Endothelial cell of umbilical vein (primary cell): ENCODE measurements around the gene DVL1. TPM values are rescaled to one million over a fixed set of nuclear protein-coding genes. Genes with fewer than 3 reads are reported as not detected.

Experiments used
- BruUV-seq: library from RNA; stranded (reverse); fragments of 400-500 nt; replicated peaks from 2 replicates; lab custom pipeline; 2021; lab: Mats Ljungman, UMichigan
- CTCF ChIA-PET: fragments of 300-600, 350-600 bp; sonication (Branson Sonifier 250); formaldehyde crosslinking; loops from one replicate; lab custom pipeline; 2021; ENCODE audit warnings: antibody characterized with exemption, inconsistent platforms; lab: Charles Lee
- POLR2A ChIA-PET: fragments of 300-600, 350-600 bp; sonication (Branson Sonifier 250); formaldehyde crosslinking; loops from one replicate; lab custom pipeline; 2021; ENCODE audit warnings: antibody characterized with exemption, inconsistent platforms; lab: Charles Lee
- DNase-seq: peaks from one replicate; pipeline ENCODE4 v3.0.0-alpha.2; 2011; ENCODE audit warnings: low read depth, low spot score
- FAIRE-seq: peaks from 2 replicates; lab custom pipeline; 2011; peaks lifted over from hg19 to GRCh38; lab: Jason Lieb, UNC
- H2AFZ ChIP-seq: 2 replicates; pipeline ENCODE4 v1.6.0; 2012; ENCODE audit warnings: low read depth, low read length, control low read depth, inconsistent platforms
- H3K27ac ChIP-seq: 2 replicates; pipeline ENCODE4 v1.5.1; 2011; ENCODE audit warnings: low read depth, mild to moderate bottlenecking, control low read depth, low read length, moderate library complexity; ENCODE audit not compliant: insufficient read depth
- H3K27me3 ChIP-seq, 2 experiments: 2 replicates each; pipeline versions ENCODE4 v1.6.0 to v1.6.1; 2011; ENCODE audit warnings: low read length in 2 of 2, mixed read lengths in 1 of 2; ENCODE audit not compliant: control insufficient read depth in 2 of 2, insufficient read depth in 2 of 2
- H3K36me3 ChIP-seq, 2 experiments: 2 replicates in 1 of 2; 3 replicates in 1 of 2; pipeline ENCODE4 v1.5.1; 2011; ENCODE audit warnings: low read length in 2 of 2, mild to moderate bottlenecking in 1 of 2, moderate library complexity in 1 of 2; ENCODE audit not compliant: control insufficient read depth in 2 of 2, insufficient read depth in 2 of 2; ENCODE audit errors: extremely low read depth in 1 of 2
- H3K4me1 ChIP-seq: 3 replicates; pipeline ENCODE4 v1.5.1; 2011; ENCODE audit warnings: mild to moderate bottlenecking, low read length; ENCODE audit not compliant: control insufficient read depth, insufficient read depth; ENCODE audit errors: extremely low read depth
- H3K4me2 ChIP-seq: 2 replicates; pipeline ENCODE4 v1.6.1; 2011; ENCODE audit warnings: low read length, control low read depth, mixed read lengths; ENCODE audit not compliant: insufficient read depth
- H3K4me3 ChIP-seq, 3 experiments: fragments of 200-600 bp in 1 of 3; sonication (generic), shearing (Covaris generic) in 1 of 3; replicated peaks in 1 of 3; 2 replicates each; pipeline ENCODE4 v1.5.1; 2011 to 2016; ENCODE audit warnings: control low read depth in 3 of 3, low read length in 3 of 3, mild to moderate bottlenecking in 2 of 3, inconsistent platforms in 1 of 3, low read depth in 1 of 3, moderate library complexity in 1 of 3; ENCODE audit not compliant: insufficient read depth in 1 of 3
- H3K79me2 ChIP-seq: 2 replicates; pipeline ENCODE4 v1.6.0; 2012; ENCODE audit warnings: low read length, inconsistent platforms; ENCODE audit not compliant: control insufficient read depth, insufficient read depth
- H3K9ac ChIP-seq: replicated peaks from 2 replicates; pipeline ENCODE3; 2011; ENCODE audit warnings: low read length, control low read depth; ENCODE audit not compliant: insufficient read depth; ENCODE audit errors: extremely low read depth
- H3K9me1 ChIP-seq: replicated peaks from 3 replicates; pipeline ENCODE4 v1.6.0; 2011; ENCODE audit warnings: mild to moderate bottlenecking, low read length; ENCODE audit not compliant: control insufficient read depth, insufficient read depth; ENCODE audit errors: extremely low read depth
- H3K9me3 ChIP-seq: replicated peaks from 2 replicates; pipeline ENCODE4 v1.5.1; 2012; ENCODE audit warnings: low read length, inconsistent platforms; ENCODE audit not compliant: control insufficient read depth, insufficient read depth
- H4K20me1 ChIP-seq: replicated peaks from 2 replicates; pipeline ENCODE3; 2011; ENCODE audit warnings: mild to moderate bottlenecking, low read length; ENCODE audit not compliant: control insufficient read depth, insufficient read depth; ENCODE audit errors: extremely low read depth
- CTCF ChIP-seq, 2 donors: IDR thresholded peaks; 1 replicate in 1 of 2; 2 replicates in 1 of 2; pipeline ENCODE4 v1.5.1; 2011; ENCODE audit warnings: low read length in 2 of 2, mild to moderate bottlenecking in 2 of 2, moderate library complexity in 2 of 2, control low read depth in 1 of 2, inconsistent platforms in 1 of 2, low read depth in 1 of 2; ENCODE audit not compliant: insufficient read depth in 1 of 2; ENCODE audit errors: extremely low read depth in 1 of 2
- EZH2 ChIP-seq: IDR thresholded peaks from 2 replicates; pipeline ENCODE4 v1.6.1; 2012; ENCODE audit warnings: borderline replicate concordance, low read depth, mild to moderate bottlenecking, moderate library complexity, low read length, inconsistent platforms; ENCODE audit not compliant: severe bottlenecking
- FOS ChIP-seq: IDR thresholded peaks from 2 replicates; pipeline ENCODE4 v1.6.1; 2011; ENCODE audit warnings: mild to moderate bottlenecking, low read length, moderate library complexity, borderline replicate concordance; ENCODE audit not compliant: insufficient read depth
- GATA2 ChIP-seq: IDR thresholded peaks from 2 replicates; pipeline ENCODE4 v1.7.0; 2011; ENCODE audit warnings: low read depth, mild to moderate bottlenecking, moderate library complexity, mixed read lengths, low read length; ENCODE audit not compliant: insufficient read length, insufficient read depth
- JUN ChIP-seq: IDR thresholded peaks from 2 replicates; pipeline ENCODE4 v1.6.1; 2011; ENCODE audit warnings: borderline replicate concordance, low read depth; ENCODE audit not compliant: insufficient read length, insufficient read depth
- MAX ChIP-seq: IDR thresholded peaks from 2 replicates; pipeline ENCODE4 v1.6.1; 2011; ENCODE audit not compliant: insufficient read depth, insufficient read length
- MYC ChIP-seq: IDR thresholded peaks from one replicate; pipeline ENCODE4 v1.6.1; 2011; ENCODE audit warnings: mild to moderate bottlenecking, low read depth, low read length
- POLR2A ChIP-seq: IDR thresholded peaks from 2 replicates; pipeline ENCODE4 v1.6.1; 2012; ENCODE audit warnings: low read depth, mild to moderate bottlenecking, control low read depth, low read length
- POLR2AphosphoS5 ChIP-seq: IDR thresholded peaks from 2 replicates; pipeline ENCODE4 v1.6.1; 2012; ENCODE audit warnings: low read depth, mild to moderate bottlenecking, control low read depth, low read length, moderate library complexity; ENCODE audit not compliant: insufficient read depth
- dilution Hi-C: fragments of 300-500 bp; cut with MboI; formaldehyde crosslinking; loops from one replicate; pipeline ENCODE4 v1.15.0; 2019; ENCODE audit warnings: low sequenced_read_pairs; ENCODE audit not compliant: extremely low pct_ligation_motif_present
- intact Hi-C: fragments of 100-400 bp; cut with micrococcal nuclease; formaldehyde crosslinking; loops from one replicate; pipeline ENCODE4 v1.10.0; 2022
- polyA plus RNA-seq, 4 experiments: library from polyadenylated mRNA; depleted of rRNA in 3 of 4; stranded (reverse) in 3 of 4; unstranded in 1 of 4; fragments of >200 nt; gene quantifications; 2 replicates each; pipeline versions ENCODE4 v1.2.1 to v1.2.3, GENCODE V29; 2011 to 2012; ENCODE audit warnings: missing spikeins in 1 of 4
- total RNA-seq: library from RNA; stranded (reverse); gene quantifications from 2 replicates; pipeline ENCODE4 v1.2.3, GENCODE V29; 2021

The DVL1 gene
- total and polyA plus RNA-seq, 2 donors (not counting 3 experiments of a cell fraction or from before 2014, with no cell fraction given), result 26.8 to 36.5 TPM

GRCh38 chr1:1374929-1375662 is 25.9 kb upstream of the DVL1 start, which contains the start of gene AURKAIP1:
TSS of gene AURKAIP1 (minus strand) at chr1:1375207. CDS start at chr1:1374756, 451 bp downstream.
- CTCF ChIA-PET, result interaction anchor here (0.8 to 1.9 kb wide), 10 partner anchors 11 to 131 kb away, joined by 3 to 9 read pairs (median 3); partner anchors contain the start of gene CCNL2
- H3K79me2 ChIP-seq, result peaks cover 19% of the 10 kb centered on the region
- intact Hi-C loops, result loop anchor here (1.0 to 2.0 kb wide), 7 partner anchors 24 to 96 kb away; partner anchors contain the start of genes ATAD3B, CCNL2, CPTP and DVL1
- H2AFZ ChIP-seq, result peak within 1 kb of the TSS; percentile 62
- BruUV-seq, result no TSS peak
- peak; percentile 100 for FAIRE-seq
- no peaks in the 10 kb centered on the region for H4K20me1 ChIP-seq
- dilution Hi-C loops, result no loop called here
- H3K9me3 ChIP-seq, result no peaks in the 10 kb centered on the region
- H3K9ac ChIP-seq, result peak within 1 kb of the TSS; percentile 95
- POLR2A ChIA-PET, result interaction anchor here (0.7 to 1.4 kb wide), 4 partner anchors 10 to 32 kb away, joined by 3 to 6 read pairs (median 4); partner anchors contain the start of genes CCNL2 and MRPL20
- peaks cover 13% of the 10 kb centered on the region for H3K4me1 ChIP-seq
- DNase-seq, result peak; percentile 100
- peak within 1 kb of the TSS; percentile 84 for H3K4me2 ChIP-seq
- no peaks in the 10 kb centered on the region for H3K27me3 ChIP-seq
- peaks cover 0 to 3% of the 10 kb centered on the region in 2 experiments for H3K36me3 ChIP-seq
- TF ChIP-seq EZH2 (no peak), POLR2A (peak; percentile 53), JUN (no peak), FOS (no peak), CTCF (IDR thresholded peaks at IDR 0.05; ENCODE audit: extremely low read depth in 1 of 2, insufficient read depth in 1 of 2, low read depth in 1 of 2, low read length in 2 of 2) (peak; percentile 24 to 45), POLR2AphosphoS5 (peak; percentile 65), MAX (no peak), MYC (peak; percentile 3), GATA2 (no peak)
- H3K27ac ChIP-seq, result peak within 1 kb of the TSS; percentile 71
- no peaks in the 10 kb centered on the region for H3K9me1 ChIP-seq
- H3K4me3 ChIP-seq, result peak within 1 kb of the TSS; percentile 81 to 88 (median 84)
